Astrocyte (in vitro differentiated cells and primary cell): ENCODE results near the gene TOMM7. TPM values are rescaled to one million over a fixed set of nuclear protein-coding genes. Genes with fewer than 3 reads are reported as not detected.

Experiments
- DNase-seq: peaks from one replicate; pipeline ENCODE4 v3.0.0-alpha.2; 2010; ENCODE audit warnings: low read depth
- FAIRE-seq: peaks from 2 replicates; lab custom pipeline; 2011; peaks lifted over from hg19 to GRCh38; lab: Jason Lieb, UNC
- H2AFZ ChIP-seq: 2 replicates; pipeline ENCODE4 v1.6.0; 2012; ENCODE audit warnings: low read depth, low read length, inconsistent platforms
- H3K27ac ChIP-seq: 2 replicates; pipeline ENCODE4 v1.5.1; 2011; ENCODE audit warnings: low read depth, low read length, inconsistent platforms
- H3K27me3 ChIP-seq: 2 replicates; pipeline ENCODE4 v1.6.0; 2011; ENCODE audit warnings: low read length, inconsistent platforms; ENCODE audit not compliant: insufficient read depth
- H3K36me3 ChIP-seq: 2 replicates; pipeline ENCODE4 v1.5.1; 2011; ENCODE audit warnings: low read length, inconsistent platforms; ENCODE audit not compliant: insufficient read depth
- H3K4me1 ChIP-seq: 2 replicates; pipeline ENCODE4 v1.5.1; 2011; ENCODE audit warnings: low read length, inconsistent platforms; ENCODE audit not compliant: insufficient read depth
- H3K4me2 ChIP-seq: 2 replicates; pipeline ENCODE4 v1.6.0; 2012; ENCODE audit warnings: low read length, inconsistent platforms
- H3K4me3 ChIP-seq: 2 replicates; pipeline ENCODE4 v1.5.1; 2011; ENCODE audit warnings: low read depth, mild to moderate bottlenecking, low read length, inconsistent platforms; ENCODE audit not compliant: insufficient read depth
- H3K79me2 ChIP-seq: 2 replicates; pipeline ENCODE4 v1.6.0; 2012; ENCODE audit warnings: mild to moderate bottlenecking, low read length, inconsistent platforms; ENCODE audit not compliant: insufficient read depth
- H3K9ac ChIP-seq: 2 replicates; pipeline ENCODE4 v1.6.0; 2012; ENCODE audit warnings: mild to moderate bottlenecking, low read length, inconsistent platforms
- H3K9me3 ChIP-seq: 2 replicates; pipeline ENCODE4 v1.5.1; 2012; ENCODE audit warnings: low read depth, mild to moderate bottlenecking, low read length, inconsistent platforms; ENCODE audit not compliant: insufficient read depth
- H4K20me1 ChIP-seq: 2 replicates; pipeline ENCODE4 v1.6.0; 2012; ENCODE audit warnings: low read length, inconsistent platforms; ENCODE audit not compliant: insufficient read depth
- H3K27ac Mint-ChIP-seq: one replicate; pipeline ENCODE4 v1.8.0; 2021; ENCODE audit warnings: mild to moderate bottlenecking, mixed read lengths; ENCODE audit not compliant: unreplicated experiment
- H3K27me3 Mint-ChIP-seq: one replicate; pipeline ENCODE4 v1.8.0; 2021; ENCODE audit warnings: low read depth, mixed read lengths; ENCODE audit not compliant: unreplicated experiment
- H3K36me3 Mint-ChIP-seq: one replicate; pipeline ENCODE4 v1.8.0; 2021; ENCODE audit warnings: low read depth, mixed read lengths; ENCODE audit not compliant: unreplicated experiment
- H3K4me1 Mint-ChIP-seq: one replicate; pipeline ENCODE4 v1.8.0; 2021; ENCODE audit warnings: low read depth, mixed read lengths; ENCODE audit not compliant: unreplicated experiment
- H3K4me3 Mint-ChIP-seq: one replicate; pipeline ENCODE4 v1.8.0; 2021; ENCODE audit warnings: mild to moderate bottlenecking, moderate library complexity, mixed read lengths; ENCODE audit not compliant: unreplicated experiment
- H3K9me3 Mint-ChIP-seq: one replicate; pipeline ENCODE4 v1.8.0; 2021; ENCODE audit warnings: mild to moderate bottlenecking, mixed read lengths; ENCODE audit not compliant: unreplicated experiment
- CTCF ChIP-seq: IDR thresholded peaks from 2 replicates; pipeline ENCODE4 v1.5.1; 2011; ENCODE audit warnings: low read depth, mild to moderate bottlenecking, inconsistent platforms, low read length, moderate library complexity; ENCODE audit not compliant: insufficient read depth
- EZH2 ChIP-seq: IDR thresholded peaks from 2 replicates; pipeline ENCODE4 v1.6.1; 2012; ENCODE audit warnings: mild to moderate bottlenecking, low read length, inconsistent platforms; ENCODE audit not compliant: insufficient read depth
- total RNA-seq: library from RNA; stranded (reverse); gene quantifications from 2 replicates; pipeline ENCODE4 v1.2.1, GENCODE V29; 2021

TOMM7 gene
- total RNA-seq, 1 donor from 2014 or later: 217 TPM

- TF ChIP-seq CTCF (no peak), EZH2 (no peak)
- Histone ChIP-seq H3K9me3 (no peaks in the 10 kb centered on the region), H2AFZ (no peak overlapping the region), H4K20me1 (no peaks in the 10 kb centered on the region), H3K4me2 (peak overlapping the region; percentile 62), H3K9ac (peak overlapping the region; percentile 67), H3K4me1 (peaks cover 46% of the 10 kb centered on the region), H3K4me3 (no peak overlapping the region), H3K36me3 (peaks cover 11% of the 10 kb centered on the region), H3K79me2 (peaks cover 8% of the 10 kb centered on the region), H3K27ac (peak overlapping the region; percentile 89), H3K27me3 (no peaks in the 10 kb centered on the region)
- peaks cover 41% of the 10 kb centered on the region for H3K4me1 Mint-ChIP-seq
- FAIRE-seq (no peak), DNase-seq (peak; percentile 81)
- peaks cover 10% of the 10 kb centered on the region for H3K36me3 Mint-ChIP-seq
- no peaks in the 10 kb centered on the region for H3K27me3 Mint-ChIP-seq
- peaks cover 1% of the 10 kb centered on the region for H3K9me3 Mint-ChIP-seq
- peak overlapping the region; percentile 92 for H3K27ac Mint-ChIP-seq
- H3K4me3 Mint-ChIP-seq: peak overlapping the region; percentile 27
Measured at GRCh38 chr7:22859641-22860290, 37.1 kb upstream of the TOMM7 start.

GRCh38 chr7:22858640-22859561 lies 36.3 kb upstream of the TOMM7 start:
- peak overlapping the region; percentile 24 for H3K4me3 Mint-ChIP-seq
- peak; percentile 98 for FAIRE-seq
- peaks cover 1% of the 10 kb centered on the region for H3K9me3 Mint-ChIP-seq
- peaks cover 11% of the 10 kb centered on the region for H3K36me3 ChIP-seq
- H3K27me3 Mint-ChIP-seq: no peaks in the 10 kb centered on the region
- no peak overlapping the region for H2AFZ ChIP-seq
- peak overlapping the region; percentile 67 for H3K9ac ChIP-seq
- peak overlapping the region; percentile 62 for H3K4me2 ChIP-seq
- H3K27me3 ChIP-seq: no peaks in the 10 kb centered on the region
- H4K20me1 ChIP-seq: no peaks in the 10 kb centered on the region
- DNase-seq: peak; percentile 100
- peaks cover 37% of the 10 kb centered on the region for H3K4me1 Mint-ChIP-seq
- peaks cover 46% of the 10 kb centered on the region for H3K4me1 ChIP-seq
- peaks cover 9% of the 10 kb centered on the region for H3K79me2 ChIP-seq
- peak overlapping the region; percentile 89 for H3K27ac ChIP-seq
- peaks cover 10% of the 10 kb centered on the region for H3K36me3 Mint-ChIP-seq
- no peaks in the 10 kb centered on the region for H3K9me3 ChIP-seq
- H3K4me3 ChIP-seq: peak overlapping the region; percentile 8
- TF ChIP-seq EZH2 (no peak), CTCF (no peak)
- peak overlapping the region; percentile 92 for H3K27ac Mint-ChIP-seq
